DOHH2 (cell line): ENCODE measurements around the gene CBX4.

Experiments used
- H3F3A ChIP-seq: fragments of 200-600 bp; sonication (generic), shearing (Covaris generic); 2 replicates; pipeline ENCODE4 v1.6.0; 2016; ENCODE audit warnings: antibody characterized with exemption, mild to moderate bottlenecking; ENCODE audit not compliant: control insufficient read depth, insufficient read depth
- H3K27ac ChIP-seq: fragments of 200-600 bp; sonication (generic); 2 replicates; pipeline ENCODE4 v1.5.1; 2014; ENCODE audit warnings: low read depth, mild to moderate bottlenecking, low read length, moderate library complexity
- H3K27me3 ChIP-seq: fragments of 200-600 bp; sonication (generic); 2 replicates; pipeline ENCODE4 v1.6.1; 2014; ENCODE audit warnings: mild to moderate bottlenecking, low read length, mixed read lengths; ENCODE audit not compliant: control insufficient read depth
- H3K36me3 ChIP-seq: fragments of 200-600 bp; sonication (generic); 2 replicates; pipeline ENCODE4 v1.6.1; 2014; ENCODE audit warnings: mild to moderate bottlenecking, low read length, moderate library complexity, mixed read lengths; ENCODE audit not compliant: control insufficient read depth
- H3K4me1 ChIP-seq: fragments of 200-600 bp; sonication (generic); 2 replicates; pipeline ENCODE4 v1.6.1; 2014; ENCODE audit warnings: mild to moderate bottlenecking, low read length, mixed read lengths; ENCODE audit not compliant: control insufficient read depth
- H3K4me2 ChIP-seq: fragments of 200-600 bp; sonication (generic); 2 replicates; pipeline ENCODE4 v1.6.0; 2014; ENCODE audit warnings: mild to moderate bottlenecking, low read length, moderate library complexity
- H3K4me3 ChIP-seq: fragments of 200-600 bp; sonication (generic); 2 replicates; pipeline ENCODE4 v1.5.1; 2014; ENCODE audit warnings: mild to moderate bottlenecking, low read length, mixed read lengths
- H3K79me2 ChIP-seq: fragments of 200-600 bp; sonication (generic); 2 replicates; pipeline ENCODE4 v1.6.1; 2014; ENCODE audit warnings: mild to moderate bottlenecking, low read length, mixed read lengths; ENCODE audit not compliant: control insufficient read depth
- H3K9me2 ChIP-seq: fragments of 200-600 bp; sonication (generic); replicated peaks from 2 replicates; pipeline ENCODE4 v1.6.1; 2014; ENCODE audit warnings: mild to moderate bottlenecking, low read length, mixed read lengths; ENCODE audit not compliant: control insufficient read depth
- H3K9me3 ChIP-seq: fragments of 200-600 bp; sonication (generic); 2 replicates; pipeline ENCODE4 v1.6.1; 2014; ENCODE audit warnings: antibody characterized with exemption, low read length, mixed read lengths; ENCODE audit not compliant: control insufficient read depth, insufficient read depth
- H4K20me1 ChIP-seq: fragments of 200-600 bp; sonication (generic); 2 replicates; pipeline ENCODE4 v1.6.0; 2014; ENCODE audit warnings: low read depth, mild to moderate bottlenecking, antibody characterized with exemption, low read length, moderate library complexity; ENCODE audit not compliant: control insufficient read depth, insufficient read depth
- CTCF ChIP-seq: fragments of 200-600 bp; sonication (generic); IDR thresholded peaks from one replicate; pipeline ENCODE4 v1.5.1; 2014; ENCODE audit warnings: antibody characterized with exemption, mild to moderate bottlenecking, low read depth, low read length; ENCODE audit not compliant: poor library complexity, severe bottlenecking
- EZH2phosphoT487 ChIP-seq: fragments of 200-600 bp; sonication (generic); IDR thresholded peaks from 2 replicates; pipeline ENCODE4 v1.6.1; 2017; ENCODE audit warnings: borderline replicate concordance, mild to moderate bottlenecking, antibody characterized with exemption, low read length, moderate library complexity, mixed read lengths

The CBX4 gene

GRCh38 chr17:79824234-79824633, 15.0 kb downstream of the CBX4 start:
- Histone ChIP-seq H3K27me3 (no peaks in the 10 kb centered on the region), H3K36me3 (no peaks in the 10 kb centered on the region), H3K9me3 (no peaks in the 10 kb centered on the region), H3K27ac (no peak overlapping the region), H4K20me1 (no peaks in the 10 kb centered on the region), H3F3A (peaks cover 3% of the 10 kb centered on the region; the same call in 1 of the 2 replicates), H3K9me2 (no peaks in the 10 kb centered on the region), H3K79me2 (no peaks in the 10 kb centered on the region), H3K4me1 (peaks cover 31% of the 10 kb centered on the region), H3K4me3 (no peak overlapping the region), H3K4me2 (no peak overlapping the region)
- TF ChIP-seq EZH2phosphoT487 (no peak), CTCF (no peak)

- peaks cover 3% of the 10 kb centered on the region; the same call in 1 of the 2 replicates for H3F3A ChIP-seq
- no peaks in the 10 kb centered on the region for H4K20me1 ChIP-seq
- no peaks in the 10 kb centered on the region for H3K36me3 ChIP-seq
- H3K4me1 ChIP-seq, result peaks cover 22% of the 10 kb centered on the region
- no peak for TF ChIP-seq EZH2phosphoT487
- no peak for TF ChIP-seq CTCF
- no peaks in the 10 kb centered on the region for H3K9me2 ChIP-seq
- no peak overlapping the region for H3K4me2 ChIP-seq
- no peaks in the 10 kb centered on the region for H3K79me2 ChIP-seq
- H3K27me3 ChIP-seq, result no peaks in the 10 kb centered on the region
- no peak overlapping the region for H3K4me3 ChIP-seq
- no peaks in the 10 kb centered on the region for H3K9me3 ChIP-seq
- H3K27ac ChIP-seq, result no peak overlapping the region
These were observed 16.6 kb downstream of the CBX4 start for GRCh38 chr17:79822583-79823124.

GRCh38 chr17:79821331-79822095, 17.7 kb downstream of the CBX4 start:
- H3K9me3 ChIP-seq, result no peaks in the 10 kb centered on the region
- H3K36me3 ChIP-seq, result no peaks in the 10 kb centered on the region
- no peak overlapping the region for H3K4me3 ChIP-seq
- H3K79me2 ChIP-seq, result no peaks in the 10 kb centered on the region
- H3K4me2 ChIP-seq, result no peak overlapping the region
- TF ChIP-seq CTCF (no peak), EZH2phosphoT487 (no peak)
- no peaks in the 10 kb centered on the region for H3K27me3 ChIP-seq
- no peaks in the 10 kb centered on the region for H4K20me1 ChIP-seq
- no peaks in the 10 kb centered on the region for H3F3A ChIP-seq
- H3K27ac ChIP-seq, result no peak overlapping the region
- no peaks in the 10 kb centered on the region for H3K9me2 ChIP-seq
- H3K4me1 ChIP-seq, result peaks cover 17% of the 10 kb centered on the region
